HG03439 (cell line): ENCODE results near the gene KIF4A.
A peak's percentile ranks its signal among the peaks of the same experiment; 100 is the strongest.
"Not testable (repeated sequence)": the region's sequence is repeated elsewhere in the genome, so short reads cannot be mapped to it uniquely, and the experiment has no call there.

Experiments
- ATAC-seq: cut with Tn5 transposase; IDR thresholded peaks from one replicate; pipeline ENCODE4 v1.9.1; 2021; ENCODE audit warnings: mild to moderate bottlenecking, moderate library complexity; ENCODE audit not compliant: unreplicated experiment

KIF4A gene

GRCh38 chrX:70360366-70360765, 70.5 kb downstream of the KIF4A start:
- no peak for ATAC-seq

GRCh38 chrX:70368731-70369130, 78.8 kb downstream of the KIF4A start:
- ATAC-seq, result not testable (repeated sequence)

GRCh38 chrX:70386235-70386634, 96.3 kb downstream of the KIF4A start:
- ATAC-seq, result no peak

DNA sequence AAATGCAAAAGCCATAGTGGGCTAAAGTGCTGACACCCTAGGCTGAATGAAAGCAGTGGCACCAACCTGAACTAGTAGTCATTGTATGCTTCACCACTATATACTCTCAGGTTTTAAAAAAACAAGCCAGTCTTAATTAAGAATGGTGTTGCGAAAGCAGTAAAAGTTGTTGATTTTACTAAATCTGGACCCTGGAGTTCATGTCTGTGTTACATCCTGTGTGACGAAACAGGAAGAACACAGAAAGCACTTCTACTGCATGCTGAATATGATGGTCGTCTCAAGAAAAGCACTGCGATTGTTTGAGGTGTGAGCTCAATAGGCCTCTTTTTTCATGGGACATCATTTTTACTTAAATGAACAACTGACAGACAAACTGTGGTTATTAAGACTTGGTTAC, 109.0 kb downstream of the KIF4A start:
- ATAC-seq, result no peak

GRCh38 chrX:70400181-70400580, 110.3 kb downstream of the KIF4A start:
- ATAC-seq, result not testable (repeated sequence)

GRCh38 chrX:70402721-70403120, 112.8 kb downstream of the KIF4A start:
- no peak for ATAC-seq

GRCh38 chrX:70405003-70405402, 115.1 kb downstream of the KIF4A start:
- ATAC-seq, result no peak

- ATAC-seq, result no peak
Measured at GRCh38 chrX:70410921-70411320, 121.0 kb downstream of the KIF4A start.

DNA sequence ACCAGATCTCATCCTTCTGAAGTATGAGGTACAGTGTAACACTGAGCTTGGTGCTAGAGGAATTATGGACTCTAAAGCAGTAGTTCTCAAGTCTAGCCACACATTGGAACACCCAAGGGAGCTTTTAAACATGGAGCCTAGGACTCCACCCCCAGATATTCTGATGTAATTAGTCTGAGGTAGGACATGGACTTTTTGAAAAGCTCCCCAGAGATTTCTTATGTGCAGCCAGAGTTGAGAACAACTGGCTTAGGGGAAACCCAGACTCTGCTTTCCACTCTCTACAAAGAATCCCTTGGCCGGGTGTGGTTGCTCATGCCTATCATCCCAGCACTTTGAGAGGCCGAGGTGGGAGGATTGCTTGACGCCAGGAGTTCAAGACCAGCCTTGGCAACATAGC, 121.6 kb downstream of the KIF4A start:
- no peak for ATAC-seq

GRCh38 chrX:70421618-70422017, 131.7 kb downstream of the KIF4A start:
- no peak for ATAC-seq

- ATAC-seq, result no peak
Measured at GRCh38 chrX:70422851-70423341, 133.0 kb downstream of the KIF4A start, which contains the start of gene GDPD2. Gene GDPD2 (plus strand): TSS chrX:70423314. CDS start chrX:70424985, 1,671 bp downstream.

DNA sequence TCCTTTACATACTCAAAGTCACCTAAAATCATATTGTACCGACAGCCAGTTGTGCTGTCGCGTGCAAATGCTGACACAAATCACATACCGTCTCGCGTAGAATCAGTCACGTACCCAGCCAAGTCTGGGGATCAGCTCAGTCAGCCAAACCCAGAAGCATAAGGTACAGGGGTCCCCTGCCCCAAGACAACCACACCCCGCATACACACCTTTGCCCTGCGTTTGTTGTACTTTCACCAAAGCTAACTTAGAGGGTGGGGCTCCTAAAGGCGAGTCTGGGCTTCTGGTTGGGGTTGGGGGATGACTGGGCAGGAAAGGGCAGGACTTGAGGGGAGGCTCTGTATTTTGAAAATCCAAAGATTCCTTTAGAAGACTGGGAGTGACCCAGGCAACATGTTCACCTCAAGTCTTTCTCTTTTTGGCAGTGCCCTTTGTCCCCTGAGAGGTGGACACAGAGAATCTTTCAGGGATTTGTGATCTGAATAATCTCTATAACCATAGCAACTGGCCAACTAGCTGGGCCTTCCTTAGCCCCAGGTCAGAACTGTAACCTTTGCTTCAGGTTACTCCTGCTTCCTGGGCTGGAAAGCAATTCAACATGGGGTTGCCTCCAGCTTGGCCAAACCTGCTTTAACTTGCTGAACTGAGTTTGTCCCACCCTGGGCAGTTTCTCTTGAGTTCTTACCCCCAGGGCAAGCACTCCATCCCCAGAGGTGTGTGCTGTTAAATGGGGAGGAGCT, 134.2 kb downstream of the KIF4A start:
- ATAC-seq, result no peak

DNA sequence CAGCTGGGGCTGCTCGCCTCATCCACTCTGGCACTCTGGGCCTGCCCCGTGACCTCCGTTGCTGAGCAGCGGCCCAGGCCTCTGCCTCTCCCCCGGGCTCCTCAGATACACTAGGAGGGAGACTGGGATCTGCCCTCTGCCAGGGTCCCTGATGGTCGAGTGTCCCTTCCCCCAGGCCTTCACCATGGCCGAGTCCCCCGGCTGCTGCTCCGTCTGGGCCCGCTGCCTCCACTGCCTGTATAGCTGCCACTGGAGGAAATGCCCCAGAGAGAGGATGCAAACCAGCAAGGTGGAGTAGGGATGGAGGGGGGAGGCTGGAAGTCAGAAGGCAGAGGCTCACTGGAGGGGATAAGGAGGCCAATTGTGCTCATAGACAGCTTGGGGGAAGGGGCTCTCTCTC, 134.9 kb downstream of the KIF4A start:
- no peak for ATAC-seq

GRCh38 chrX:70426286-70427278, 136.7 kb downstream of the KIF4A start:
- ATAC-seq, result no peak

- ATAC-seq, result no peak
Measured at GRCh38 chrX:70427365-70427764, 137.5 kb downstream of the KIF4A start.

- ATAC-seq, result no peak
Measured at GRCh38 chrX:70429759-70430158, 139.9 kb downstream of the KIF4A start.

DNA sequence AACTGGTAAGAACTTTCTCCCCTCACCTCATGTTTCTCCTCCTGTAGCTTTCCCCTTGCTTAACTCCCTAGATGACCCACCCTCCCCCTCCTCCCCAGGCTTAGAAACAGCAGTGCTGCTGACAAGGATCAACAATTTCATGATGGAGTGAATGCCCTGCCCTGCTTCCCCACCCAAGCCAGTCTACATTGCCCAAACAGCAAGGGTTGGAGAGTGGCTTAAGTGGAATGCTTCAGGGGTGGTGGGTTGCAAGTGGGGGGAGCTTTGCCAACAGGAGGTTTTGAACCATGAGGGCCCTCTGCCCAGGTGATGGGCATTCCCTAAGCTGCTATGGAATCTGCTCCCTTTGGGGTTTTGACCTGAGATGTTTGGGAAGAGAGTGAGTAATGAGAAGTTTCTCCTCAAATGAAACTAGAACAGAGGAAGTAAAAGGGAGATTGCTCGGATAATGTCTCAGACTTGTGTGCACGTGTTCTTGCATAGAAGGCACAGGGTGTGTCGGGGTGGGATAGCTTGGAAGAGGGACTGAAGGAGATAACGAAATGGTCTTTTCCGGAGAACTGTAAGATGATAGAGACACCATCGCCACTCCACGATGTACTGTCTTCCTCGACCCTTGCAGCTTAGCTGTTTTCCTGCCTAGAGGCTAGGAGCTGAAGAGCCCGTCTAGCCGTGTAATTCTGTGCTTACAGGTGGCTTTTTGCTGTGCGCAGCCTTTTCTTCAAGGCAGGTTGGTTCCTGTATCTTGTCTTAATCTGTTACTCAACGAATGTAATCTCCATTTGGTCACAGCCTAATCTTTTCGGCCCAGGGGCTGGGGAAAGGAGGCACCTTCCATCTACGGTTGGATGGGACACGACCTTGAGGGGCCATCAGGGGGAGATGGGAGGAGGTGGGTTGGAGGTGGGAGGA, 143.3 kb downstream of the KIF4A start:
- no peak for ATAC-seq

- peak; percentile 76 for ATAC-seq
Measured at GRCh38 chrX:70433848-70434351, 144.0 kb downstream of the KIF4A start.

- ATAC-seq, result peak; percentile 68
Measured at GRCh38 chrX:70434352-70434866, 144.5 kb downstream of the KIF4A start.
